Heart right ventricle (tissue), 16 donors: ENCODE results near the gene ADAMTS6. TPM values are rescaled to one million over a fixed set of nuclear protein-coding genes. Genes with fewer than 3 reads are reported as not detected.
A peak's percentile ranks its signal among the peaks of the same experiment; 100 is the strongest.

Source experiments
- ATAC-seq, 8 donors: fragments of 200-7000 bp; cut with Tn5 transposase; one replicate each; pipeline ENCODE4 v1.9.1; 2020; ENCODE audit warnings: mild to moderate bottlenecking in 8 of 8, moderate library complexity in 8 of 8, moderate number of reproducible peaks in 1 of 8
- DNase-seq, 2 donors: peaks; one replicate each; pipeline ENCODE4 v3.0.0-alpha.2; 2020
- H3K27ac ChIP-seq, 10 donors: fragments of 200-600 bp; sonication (generic) in 2 of 10; one replicate each; pipeline versions ENCODE4 v1.5.0 to v1.8.0; 2020 to 2022; ENCODE audit warnings: mild to moderate bottlenecking in 3 of 10
- H3K27me3 ChIP-seq, 7 donors: fragments of 200-600 bp; one replicate each; pipeline ENCODE4 v1.8.0; 2021 to 2022; ENCODE audit warnings: mild to moderate bottlenecking in 2 of 7
- H3K36me3 ChIP-seq, 9 donors: fragments of 200-600 bp; sonication (generic) in 1 of 9; one replicate each; pipeline versions ENCODE4 v1.5.0 to v1.8.0; 2020 to 2022; ENCODE audit warnings: mild to moderate bottlenecking in 2 of 9
- H3K4me1 ChIP-seq, 9 donors: fragments of 200-600 bp; sonication (generic) in 1 of 9; one replicate each; pipeline versions ENCODE4 v1.5.0 to v1.8.0; 2020 to 2022; ENCODE audit warnings: mild to moderate bottlenecking in 4 of 9
- H3K4me3 ChIP-seq, 10 donors: fragments of 200-600 bp; sonication (generic) in 2 of 10; one replicate each; pipeline versions ENCODE4 v1.5.0 to v1.8.0; 2020 to 2022; ENCODE audit warnings: mild to moderate bottlenecking in 7 of 10, moderate library complexity in 2 of 10
- H3K9me3 ChIP-seq, 11 donors: fragments of 200-600 bp in 10 of 11; sonication (generic) in 2 of 11; one replicate each; pipeline versions ENCODE4 v1.5.0 to v1.8.0; 2013 to 2022; ENCODE audit warnings: mild to moderate bottlenecking in 2 of 11, control low read depth in 1 of 11, moderate library complexity in 1 of 11
- WGBS, 2 donors: extraction: QIAGEN DNeasy Blood & Tissue Kit; methylation state at CpG; one replicate each; pipeline ENCODE4 v1.1.7; 2013; ENCODE audit warnings: inconsistent platforms in 1 of 2; 5-methylcytosine and 5-hydroxymethylcytosine counted together
- intact Hi-C, 10 donors: fragments of 100-400 bp; cut with DNase I; formaldehyde crosslinking; loops; one replicate each; pipeline versions ENCODE4 v1.11.1 to v1.14.2; 2022
- polyA plus RNA-seq, 2 donors: library from polyadenylated mRNA; stranded (reverse); fragments of 200-250 nt; gene quantifications; one replicate each; pipeline ENCODE4 v1.2.3, GENCODE V29; 2013
- total RNA-seq, 10 donors: library from RNA; stranded (reverse); fragmentation: NEBNext Ultra II Directional in 3 of 10; extraction: Animal tissue kit (Norgen Biotek cat#: 25700) in 3 of 10; gene quantifications; one replicate each; pipeline versions ENCODE4 v1.2.1 to v1.2.4, GENCODE V29; 2021 to 2023
- TF ChIP-seq, protein P1 (sequence below), 9 donors: fragments of 200-600 bp; sonication (generic) in 2 of 9; IDR thresholded peaks; one replicate each; pipeline versions ENCODE4 v1.5.0 to v1.8.0; 2021 to 2022; ENCODE audit warnings: antibody characterized with exemption in 9 of 9, mild to moderate bottlenecking in 5 of 9, moderate library complexity in 1 of 9
- donor health status: Arrhythmogenic right ventricular cardiomyopathy.
- donor health status: ischemic (EF 13 %, LVEDD 7.1; RV severe dilation, severe dysfunction).
- donor health status: healthy with polysubstance abuse.
- donor health status: DM: no; HTN: yes; CAD: no.
- donor health status: DM: no; HTN: no; CAD: no.
- donor health status: ischemic (EF 25% LVEDD 6.9; RV normal size, moderate dysfunction).
- donor health status: ischemic (EF 25% LVEDD 5.7; RV mildly dilated, moderate dysfunction).
- donor health status: healthy.
- donor health status: DM: yes; HTN: yes; CAD: no.
- donor health status: Ischemic cardiomyopathy.
- donor health status: ischemic (EF 35%, LVEDD 5.7; RV mildly dilated, moderate dysfunction).
- donor health status: nonischemic (EF 11% LVEDD 7.7; RV severe dilation, severe dysfunction).
- donor health status: DM: yes; HTN: yes; CAD: no.
- donor health status: PGD.
- donor health status: ischemic (EF 29% LVEDD 5.4; RV normal size, mild dysfunction).
- donor health status: nonischemic (EF 23%, LVEDD 6.1; RV moderate dilation, normal function).

ADAMTS6 gene
- total and polyA plus RNA-seq, 12 donors, result 0.25 to 4.1 (median 2.1) TPM

DNA sequence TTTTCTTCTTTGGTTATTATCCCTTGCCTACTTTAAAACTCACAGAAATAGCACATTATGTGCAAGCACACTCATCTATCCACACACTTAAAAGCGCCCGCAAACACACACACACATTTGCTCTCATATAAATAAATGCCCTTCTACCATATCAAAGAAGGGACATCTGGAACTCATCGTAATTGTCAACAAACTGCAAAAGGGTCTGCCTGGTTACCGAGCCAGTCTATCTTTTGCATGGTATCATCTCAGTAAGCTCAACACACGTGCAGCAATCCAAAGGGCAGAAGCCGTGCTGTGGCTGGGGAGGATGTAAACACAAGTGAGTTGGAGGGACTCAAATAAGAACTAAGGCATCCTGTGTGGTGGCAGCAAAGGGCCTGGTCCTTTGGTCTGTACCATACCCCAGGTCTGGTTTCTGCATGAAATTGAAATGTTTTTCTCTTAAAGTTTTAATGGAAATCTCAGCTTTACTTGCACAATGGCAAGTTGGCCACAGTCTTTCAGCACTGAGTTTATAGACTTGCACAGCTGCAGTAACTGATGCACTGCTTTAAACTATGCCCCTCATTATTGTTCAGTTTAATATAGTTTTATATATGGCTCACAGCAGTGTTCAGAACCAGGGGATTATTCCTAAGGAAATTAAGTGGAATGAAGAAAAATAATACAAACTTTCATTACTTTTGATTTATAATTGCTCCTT is 331.0 kb downstream of the ADAMTS6 start:
- Histone ChIP-seq H3K4me1 (peaks cover 0 to 17% (median 9%) of the 10 kb centered on the region in 9 donors), H3K4me3 (no peak overlapping the region), H3K27me3 (no peaks in the 10 kb centered on the region), H3K9me3 (no peaks in the 10 kb centered on the region), H3K36me3 (no peaks in the 10 kb centered on the region), H3K27ac (peak overlapping the region in 1 of 10 donors; percentile 9)
- TF ChIP-seq, protein P1, sequence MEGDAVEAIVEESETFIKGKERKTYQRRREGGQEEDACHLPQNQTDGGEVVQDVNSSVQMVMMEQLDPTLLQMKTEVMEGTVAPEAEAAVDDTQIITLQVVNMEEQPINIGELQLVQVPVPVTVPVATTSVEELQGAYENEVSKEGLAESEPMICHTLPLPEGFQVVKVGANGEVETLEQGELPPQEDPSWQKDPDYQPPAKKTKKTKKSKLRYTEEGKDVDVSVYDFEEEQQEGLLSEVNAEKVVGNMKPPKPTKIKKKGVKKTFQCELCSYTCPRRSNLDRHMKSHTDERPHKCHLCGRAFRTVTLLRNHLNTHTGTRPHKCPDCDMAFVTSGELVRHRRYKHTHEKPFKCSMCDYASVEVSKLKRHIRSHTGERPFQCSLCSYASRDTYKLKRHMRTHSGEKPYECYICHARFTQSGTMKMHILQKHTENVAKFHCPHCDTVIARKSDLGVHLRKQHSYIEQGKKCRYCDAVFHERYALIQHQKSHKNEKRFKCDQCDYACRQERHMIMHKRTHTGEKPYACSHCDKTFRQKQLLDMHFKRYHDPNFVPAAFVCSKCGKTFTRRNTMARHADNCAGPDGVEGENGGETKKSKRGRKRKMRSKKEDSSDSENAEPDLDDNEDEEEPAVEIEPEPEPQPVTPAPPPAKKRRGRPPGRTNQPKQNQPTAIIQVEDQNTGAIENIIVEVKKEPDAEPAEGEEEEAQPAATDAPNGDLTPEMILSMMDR (IDR thresholded peaks at IDR 0.05), result no peak
- no peak for DNase-seq
- WGBS, 2 donors, result 36 to 58% methylated on average over 6 of the region's 6 CpGs
- peak in 7 of 8 donors; percentile 15 to 88 (median 81) for ATAC-seq
- intact Hi-C loops, result no loop called here

DNA sequence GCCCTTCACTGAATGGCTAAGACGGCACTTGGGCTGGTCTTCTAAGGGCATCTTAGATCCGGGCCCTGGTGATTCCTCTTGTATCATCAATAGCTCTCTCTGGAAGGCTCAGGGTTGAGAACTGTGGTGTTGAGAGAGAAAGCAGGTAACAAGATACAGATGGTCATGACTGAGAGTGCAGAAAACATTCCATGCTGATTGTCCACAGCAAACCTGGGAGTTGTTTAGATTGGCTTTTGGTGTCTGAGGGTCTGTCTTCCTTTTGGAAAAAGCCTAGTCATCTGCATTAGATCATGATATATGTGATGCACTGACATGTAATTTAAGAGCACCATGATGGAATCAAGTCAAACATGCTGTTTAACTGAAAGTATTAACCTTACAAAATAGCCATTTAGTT is 331.9 kb downstream of the ADAMTS6 start:
- DNase-seq (no peak), ATAC-seq (no peak)
- WGBS, 2 donors, result 67 to 83% methylated on average over 2 of the region's 2 CpGs
- H3K4me3 ChIP-seq, result no peak overlapping the region
- H3K27me3 ChIP-seq, result no peaks in the 10 kb centered on the region
- H3K27ac ChIP-seq, result no peak overlapping the region
- peaks cover 0 to 17% (median 9%) of the 10 kb centered on the region in 9 donors for H3K4me1 ChIP-seq
- intact Hi-C loops, result no loop called here
- H3K36me3 ChIP-seq, result no peaks in the 10 kb centered on the region
- TF ChIP-seq, protein P1 (IDR thresholded peaks at IDR 0.05), result no peak
- no peaks in the 10 kb centered on the region for H3K9me3 ChIP-seq

- Histone ChIP-seq H3K4me3 (no peak overlapping the region), H3K4me1 (peaks cover 0 to 20% (median 13%) of the 10 kb centered on the region in 9 donors), H3K27me3 (no peaks in the 10 kb centered on the region), H3K36me3 (no peaks in the 10 kb centered on the region), H3K27ac (no peak overlapping the region), H3K9me3 (no peaks in the 10 kb centered on the region)
- intact Hi-C loops, result no loop called here
- TF ChIP-seq, protein P1 (IDR thresholded peaks at IDR 0.05), result no peak
- ATAC-seq, result peak in 1 of 8 donors; percentile 16
- DNase-seq, result no peak
- WGBS, 2 donors, result 83 to 93% methylated on average over 9 of the region's 9 CpGs
These were observed 337.4 kb downstream of the ADAMTS6 start for GRCh38 chr5:65144136-65144871.

DNA sequence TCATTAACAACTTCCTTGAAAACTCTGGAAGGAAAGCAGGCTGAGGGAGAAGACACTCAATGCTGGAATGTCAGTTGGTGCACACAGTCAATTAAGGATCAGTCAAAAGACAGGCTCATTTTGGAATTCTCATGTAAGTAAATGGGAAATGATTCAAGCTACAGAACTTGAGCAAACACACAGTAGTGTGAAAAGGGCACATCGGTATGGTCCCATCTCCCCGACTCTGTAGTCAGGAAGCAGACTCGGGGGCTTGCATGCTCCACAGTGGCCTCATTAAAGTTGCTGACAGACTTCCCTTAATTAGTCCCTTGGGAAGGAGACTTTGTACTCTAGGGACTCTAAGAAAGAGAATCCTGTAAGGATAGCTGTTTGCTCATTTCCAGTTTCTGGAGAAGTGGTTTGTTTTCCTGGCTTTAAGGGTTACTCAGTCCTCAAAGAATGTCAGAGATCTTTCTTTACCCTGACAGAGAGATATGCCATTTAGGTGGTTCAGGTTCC is 339.2 kb downstream of the ADAMTS6 start:
- ATAC-seq (peak in 1 of 8 donors; percentile 29), DNase-seq (no peak)
- Histone ChIP-seq H3K9me3 (no peaks in the 10 kb centered on the region), H3K36me3 (no peaks in the 10 kb centered on the region), H3K27me3 (no peaks in the 10 kb centered on the region), H3K27ac (no peak overlapping the region), H3K4me3 (no peak overlapping the region), H3K4me1 (peaks cover 0 to 20% (median 13%) of the 10 kb centered on the region in 9 donors)
- WGBS, 2 donors, result 29 to 42% methylated on average over 3 of the region's 3 CpGs
- TF ChIP-seq, protein P1 (IDR thresholded peaks at IDR 0.05), result no peak
- intact Hi-C loops, result no loop called here
